ENCODE measurements around the gene STARD13. TPM values are rescaled to one million over a fixed set of nuclear protein-coding genes. Genes with fewer than 3 reads are reported as not detected.

The STARD13 gene
- total and polyA plus RNA-seq, 9 donors: 7.2 to 31.5 (median 14.0) TPM

DNA sequence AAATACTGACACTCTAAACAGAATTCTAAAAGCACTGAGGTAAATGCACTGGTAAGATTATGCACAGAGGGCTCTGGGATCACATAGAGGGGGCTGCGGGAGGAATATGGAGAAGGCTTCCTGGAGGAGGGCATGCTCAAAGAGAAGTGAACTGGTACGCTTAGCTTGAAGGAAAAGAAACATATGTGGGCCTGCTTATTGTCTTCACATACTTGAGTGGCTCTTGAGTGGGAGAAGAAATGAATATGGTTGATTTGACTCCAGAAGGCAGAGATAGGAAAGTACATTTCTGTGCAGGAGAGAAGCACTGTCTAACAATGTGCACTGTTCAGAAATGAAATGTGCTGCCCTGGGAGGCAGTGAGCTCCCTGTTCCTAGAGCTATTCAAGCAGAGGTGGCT lies 178.2 kb downstream of the STARD13 start:
- intact Hi-C loops (cut with DNase I): no loop called here
- Histone ChIP-seq H3K9me3 (no peaks in the 10 kb centered on the region), H3K36me3 (no peaks in the 10 kb centered on the region), H3K27me3 (no peaks in the 10 kb centered on the region), H3K27ac (no peak overlapping the region), H3K4me1 (ENCODE audit: insufficient read depth) (peaks cover 6% of the 10 kb centered on the region), H3K4me3 (no peak overlapping the region)
- DNase-seq: no peak
- TF ChIP-seq, protein P1, sequence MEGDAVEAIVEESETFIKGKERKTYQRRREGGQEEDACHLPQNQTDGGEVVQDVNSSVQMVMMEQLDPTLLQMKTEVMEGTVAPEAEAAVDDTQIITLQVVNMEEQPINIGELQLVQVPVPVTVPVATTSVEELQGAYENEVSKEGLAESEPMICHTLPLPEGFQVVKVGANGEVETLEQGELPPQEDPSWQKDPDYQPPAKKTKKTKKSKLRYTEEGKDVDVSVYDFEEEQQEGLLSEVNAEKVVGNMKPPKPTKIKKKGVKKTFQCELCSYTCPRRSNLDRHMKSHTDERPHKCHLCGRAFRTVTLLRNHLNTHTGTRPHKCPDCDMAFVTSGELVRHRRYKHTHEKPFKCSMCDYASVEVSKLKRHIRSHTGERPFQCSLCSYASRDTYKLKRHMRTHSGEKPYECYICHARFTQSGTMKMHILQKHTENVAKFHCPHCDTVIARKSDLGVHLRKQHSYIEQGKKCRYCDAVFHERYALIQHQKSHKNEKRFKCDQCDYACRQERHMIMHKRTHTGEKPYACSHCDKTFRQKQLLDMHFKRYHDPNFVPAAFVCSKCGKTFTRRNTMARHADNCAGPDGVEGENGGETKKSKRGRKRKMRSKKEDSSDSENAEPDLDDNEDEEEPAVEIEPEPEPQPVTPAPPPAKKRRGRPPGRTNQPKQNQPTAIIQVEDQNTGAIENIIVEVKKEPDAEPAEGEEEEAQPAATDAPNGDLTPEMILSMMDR (IDR thresholded peaks at IDR 0.05): no peak
- TF ChIP-seq POLR2A (IDR thresholded peaks at IDR 0.05): no peak
- no peak for TF ChIP-seq EP300 (IDR thresholded peaks at IDR 0.05)
- WGBS, 3 donors: 95% methylated on average over 2 of the region's 2 CpGs

DNA sequence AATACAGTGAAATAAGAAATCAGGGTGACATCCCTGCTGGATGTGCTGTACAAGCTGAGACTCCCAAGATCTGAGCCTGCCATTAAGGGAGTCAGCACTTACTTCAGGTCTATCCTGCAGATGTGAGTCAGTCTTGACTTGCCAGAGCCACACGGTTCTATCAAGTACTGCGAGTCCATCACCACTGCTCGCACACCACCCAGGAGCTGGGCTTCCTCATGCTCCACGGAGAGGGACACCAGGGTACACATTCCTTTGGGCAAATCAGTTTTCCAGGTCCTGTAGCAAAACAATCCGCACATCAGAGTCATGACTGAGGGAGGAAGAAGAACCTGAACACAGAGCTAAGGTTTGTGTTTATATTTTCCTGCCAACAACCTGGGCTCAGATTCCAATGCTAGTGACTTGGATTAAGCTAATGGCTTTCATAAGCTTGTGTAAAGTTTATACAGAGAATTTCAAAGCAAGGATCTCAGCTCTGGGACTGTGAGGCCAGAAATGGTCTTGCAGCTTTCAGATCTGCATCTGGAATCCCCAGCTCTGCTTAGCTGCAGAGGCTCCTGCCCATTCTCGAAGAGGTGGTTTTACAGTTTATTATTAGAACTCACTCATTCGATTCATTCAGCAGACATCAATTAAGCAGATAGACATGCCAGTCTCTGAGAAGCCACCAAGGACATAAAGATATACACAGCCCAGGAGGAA lies 178.7 kb downstream of the STARD13 start:
- TF ChIP-seq POLR2A (IDR thresholded peaks at IDR 0.05) (no peak), EP300 (IDR thresholded peaks at IDR 0.05) (no peak)
- TF ChIP-seq, protein P1 (IDR thresholded peaks at IDR 0.05): no peak
- H3K4me1 ChIP-seq (ENCODE audit: insufficient read depth): peaks cover 6% of the 10 kb centered on the region
- 75 to 87% (median 77%) methylated on average over 7 of the region's 7 CpGs for WGBS, 3 donors
- no peak for DNase-seq
- H3K27me3 ChIP-seq: no peaks in the 10 kb centered on the region
- intact Hi-C loops (cut with DNase I): no loop called here
- no peaks in the 10 kb centered on the region for H3K36me3 ChIP-seq
- no peak overlapping the region for H3K27ac ChIP-seq
- no peaks in the 10 kb centered on the region for H3K9me3 ChIP-seq
- no peak overlapping the region for H3K4me3 ChIP-seq

- no peaks in the 10 kb centered on the region for H3K27me3 ChIP-seq
- intact Hi-C loops (cut with DNase I): no loop called here
- TF ChIP-seq, protein P1 (IDR thresholded peaks at IDR 0.05): no peak
- TF ChIP-seq POLR2A (IDR thresholded peaks at IDR 0.05): no peak
- no peak for TF ChIP-seq EP300 (IDR thresholded peaks at IDR 0.05)
- 75 to 84% (median 78%) methylated on average over 9 of the region's 9 CpGs for WGBS, 3 donors
- no peaks in the 10 kb centered on the region for H3K9me3 ChIP-seq
- no peak for DNase-seq
- H3K27ac ChIP-seq: no peak overlapping the region
- H3K4me3 ChIP-seq: no peak overlapping the region
- H3K36me3 ChIP-seq: no peaks in the 10 kb centered on the region
- H3K4me1 ChIP-seq (ENCODE audit: insufficient read depth): no peaks in the 10 kb centered on the region
Measured at GRCh38 chr13:33105387-33106005, 180.1 kb downstream of the STARD13 start.

GRCh38 chr13:33103457-33103856 lies 182.1 kb downstream of the STARD13 start:
- intact Hi-C loops (cut with DNase I): no loop called here
- Histone ChIP-seq H3K9me3 (no peaks in the 10 kb centered on the region), H3K4me1 (ENCODE audit: insufficient read depth) (no peaks in the 10 kb centered on the region), H3K36me3 (no peaks in the 10 kb centered on the region), H3K27ac (no peak overlapping the region), H3K4me3 (no peak overlapping the region), H3K27me3 (no peaks in the 10 kb centered on the region)
- TF ChIP-seq EP300 (IDR thresholded peaks at IDR 0.05) (no peak), POLR2A (IDR thresholded peaks at IDR 0.05) (no peak)
- TF ChIP-seq, protein P1 (IDR thresholded peaks at IDR 0.05): no peak
- DNase-seq: no peak
- 83 to 91% (median 87%) methylated on average over 4 of the region's 4 CpGs for WGBS, 3 donors
